ENCODE data around the gene SLAMF9. TPM values are rescaled to one million over a fixed set of nuclear protein-coding genes. Genes with fewer than 3 reads are reported as not detected.

Gene SLAMF9
- total and polyA plus RNA-seq, 2 donors (not counting 3 experiments of a cell fraction or from before 2014, with no cell fraction given): not detected

DNA sequence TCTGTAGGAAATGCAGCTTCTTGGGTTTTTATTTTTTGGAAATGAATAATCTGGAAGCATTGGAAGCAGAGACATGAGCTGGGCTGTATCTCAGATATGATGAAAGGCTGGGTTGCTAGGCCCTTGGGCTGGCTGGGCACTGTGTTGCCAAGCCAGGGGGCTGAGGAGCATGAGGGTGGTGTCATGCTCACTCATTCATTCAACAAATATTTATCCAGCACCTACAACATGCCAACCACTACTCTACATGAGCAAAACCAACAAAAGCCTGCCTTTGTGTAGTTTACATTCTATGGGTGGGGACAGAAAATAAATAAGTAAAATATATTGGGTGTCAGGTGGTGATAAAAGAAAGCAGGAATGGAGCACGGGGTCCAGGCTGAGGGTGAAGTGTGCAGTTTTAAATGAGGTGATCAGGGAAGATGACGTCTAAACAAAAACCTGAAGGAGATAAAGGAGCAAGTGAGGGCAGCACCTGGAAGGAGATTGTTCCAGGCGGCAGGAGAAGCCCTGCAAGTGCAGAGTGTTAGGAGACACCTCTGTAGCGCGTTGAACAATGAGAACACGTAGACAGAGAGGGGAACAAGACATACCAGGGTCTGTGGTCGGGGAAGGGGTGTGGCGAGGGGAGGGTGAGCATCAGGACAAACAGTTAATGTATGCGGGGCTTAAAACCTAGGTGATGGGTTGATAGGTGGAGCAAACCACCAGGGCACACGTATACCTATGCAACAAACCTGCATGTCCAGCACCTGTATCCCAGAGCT is 39.6 kb downstream of the SLAMF9 start:
- H3K79me2 ChIP-seq (ENCODE audit: control insufficient read depth, insufficient read depth, low read length): peaks cover 4% of the 10 kb centered on the region
- no peak overlapping the region for H3K4me3 ChIP-seq (replicated peaks in 1 of 3; ENCODE audit: insufficient read depth in 1 of 3, low read depth in 1 of 3, low read length in 3 of 3)
- H3K4me2 ChIP-seq (ENCODE audit: insufficient read depth, low read length): no peak overlapping the region
- FAIRE-seq: no peak
- H4K20me1 ChIP-seq (replicated peaks; ENCODE audit: control insufficient read depth, extremely low read depth, insufficient read depth, low read length): no peaks in the 10 kb centered on the region
- peaks cover 7 to 18% of the 10 kb centered on the region in 2 experiments for H3K36me3 ChIP-seq (ENCODE audit: control insufficient read depth in 2 of 2, extremely low read depth in 1 of 2, insufficient read depth in 2 of 2, low read length in 2 of 2)
- POLR2A ChIA-PET: no interaction called here
- no peaks in the 10 kb centered on the region for H3K9me1 ChIP-seq (replicated peaks; ENCODE audit: control insufficient read depth, extremely low read depth, insufficient read depth, low read length)
- CTCF ChIA-PET: interaction anchor here (0.7 to 0.9 kb wide), 2 partner anchors 9 to 22 kb away, joined by 3 read pairs; no protein-coding TSS in a partner anchor
- no peak for DNase-seq (ENCODE audit: low read depth, low spot score)
- TF ChIP-seq JUN (IDR thresholded peaks at IDR 0.05; ENCODE audit: borderline replicate concordance, insufficient read depth, insufficient read length, low read depth) (no peak), POLR2AphosphoS5 (IDR thresholded peaks at IDR 0.05; ENCODE audit: insufficient read depth, low read depth, low read length) (no peak)
- TF ChIP-seq, protein P1, sequence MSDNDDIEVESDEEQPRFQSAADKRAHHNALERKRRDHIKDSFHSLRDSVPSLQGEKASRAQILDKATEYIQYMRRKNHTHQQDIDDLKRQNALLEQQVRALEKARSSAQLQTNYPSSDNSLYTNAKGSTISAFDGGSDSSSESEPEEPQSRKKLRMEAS (IDR thresholded peaks at IDR 0.05; ENCODE audit: insufficient read depth, insufficient read length): no peak
- no peak overlapping the region for H3K27ac ChIP-seq (ENCODE audit: insufficient read depth, low read depth, low read length)
- no peaks in the 10 kb centered on the region for H3K9me3 ChIP-seq (replicated peaks; ENCODE audit: control insufficient read depth, insufficient read depth, low read length)
- H3K9ac ChIP-seq (replicated peaks; ENCODE audit: extremely low read depth, insufficient read depth, low read length): no peak overlapping the region
- no TSS peak for BruUV-seq (replicated peaks)
- intact Hi-C loops (cut with micrococcal nuclease): no loop called here
- dilution Hi-C loops (cut with MboI; ENCODE audit: extremely low pct_ligation_motif_present, low sequenced_read_pairs): no loop called here
- peaks cover 36% of the 10 kb centered on the region for H3K4me1 ChIP-seq (ENCODE audit: control insufficient read depth, extremely low read depth, insufficient read depth, low read length)
- H2AFZ ChIP-seq (ENCODE audit: low read depth, low read length): no peak overlapping the region
- no peaks in the 10 kb centered on the region for H3K27me3 ChIP-seq (ENCODE audit: control insufficient read depth in 2 of 2, insufficient read depth in 2 of 2, low read length in 2 of 2)

DNA sequence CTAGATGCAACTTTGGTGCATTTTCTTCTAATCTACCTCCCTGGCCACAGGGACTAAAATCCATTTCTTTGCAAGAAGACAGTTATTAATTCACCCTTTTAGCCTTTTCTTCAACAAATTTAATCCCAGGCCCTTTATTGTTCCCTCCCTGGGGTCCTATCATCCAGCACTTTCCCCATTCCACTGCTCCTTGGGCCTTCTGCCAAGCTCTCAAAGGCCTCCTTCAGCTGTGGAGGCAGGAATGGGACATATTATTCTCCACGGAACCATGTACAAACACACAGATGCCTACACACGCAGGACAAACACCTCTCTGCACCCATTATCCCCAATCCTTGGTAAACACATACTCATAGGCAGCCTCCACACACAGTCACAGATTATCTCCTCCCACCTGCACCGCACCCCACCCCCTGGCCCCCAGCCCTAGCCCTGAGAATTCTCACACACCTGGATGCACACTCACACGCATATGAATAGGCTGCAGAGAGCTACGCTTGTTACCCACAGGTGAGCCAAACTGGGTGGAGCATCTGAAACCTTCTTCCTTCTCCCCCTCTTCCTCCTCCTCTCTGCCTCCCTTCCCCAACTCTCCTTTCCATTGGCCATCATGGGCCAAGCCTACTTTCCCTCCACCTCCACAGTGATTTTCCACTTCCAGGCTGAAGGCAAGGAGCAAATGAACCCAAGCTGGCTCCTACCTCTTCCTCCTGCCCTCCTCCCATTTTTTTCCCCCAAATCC is 40.4 kb downstream of the SLAMF9 start:
- intact Hi-C loops (cut with micrococcal nuclease) (no loop called here), dilution Hi-C loops (cut with MboI; ENCODE audit: extremely low pct_ligation_motif_present, low sequenced_read_pairs) (no loop called here)
- H3K4me2 ChIP-seq (ENCODE audit: insufficient read depth, low read length): no peak overlapping the region
- H3K9ac ChIP-seq (replicated peaks; ENCODE audit: extremely low read depth, insufficient read depth, low read length): no peak overlapping the region
- CTCF ChIA-PET: interaction anchor here (0.7 to 0.9 kb wide), 2 partner anchors 9 to 21 kb away, joined by 3 read pairs; no protein-coding TSS in a partner anchor
- no peaks in the 10 kb centered on the region for H3K27me3 ChIP-seq (ENCODE audit: control insufficient read depth in 2 of 2, insufficient read depth in 2 of 2, low read length in 2 of 2)
- no peaks in the 10 kb centered on the region for H3K79me2 ChIP-seq (ENCODE audit: control insufficient read depth, insufficient read depth, low read length)
- H3K36me3 ChIP-seq (ENCODE audit: control insufficient read depth in 2 of 2, extremely low read depth in 1 of 2, insufficient read depth in 2 of 2, low read length in 2 of 2): peaks cover 6 to 10% of the 10 kb centered on the region in 2 experiments
- POLR2A ChIA-PET: no interaction called here
- FAIRE-seq (no peak), DNase-seq (ENCODE audit: low read depth, low spot score) (no peak)
- H4K20me1 ChIP-seq (replicated peaks; ENCODE audit: control insufficient read depth, extremely low read depth, insufficient read depth, low read length): no peaks in the 10 kb centered on the region
- H3K9me3 ChIP-seq (replicated peaks; ENCODE audit: control insufficient read depth, insufficient read depth, low read length): no peaks in the 10 kb centered on the region
- H3K4me1 ChIP-seq (ENCODE audit: control insufficient read depth, extremely low read depth, insufficient read depth, low read length): peaks cover 36% of the 10 kb centered on the region
- H3K4me3 ChIP-seq (replicated peaks in 1 of 3; ENCODE audit: insufficient read depth in 1 of 3, low read depth in 1 of 3, low read length in 3 of 3): no peak overlapping the region
- TF ChIP-seq GATA2 (IDR thresholded peaks at IDR 0.05; ENCODE audit: insufficient read depth, insufficient read length, low read depth, low read length) (no peak), MYC (IDR thresholded peaks at IDR 0.05; ENCODE audit: low read depth, low read length) (no peak), POLR2AphosphoS5 (IDR thresholded peaks at IDR 0.05; ENCODE audit: insufficient read depth, low read depth, low read length) (no peak), POLR2A (IDR thresholded peaks at IDR 0.05; ENCODE audit: low read depth, low read length) (no peak), EZH2 (IDR thresholded peaks at IDR 0.05; ENCODE audit: borderline replicate concordance, low read depth, low read length, severe bottlenecking) (no peak), JUN (IDR thresholded peaks at IDR 0.05; ENCODE audit: borderline replicate concordance, insufficient read depth, insufficient read length, low read depth) (no peak), FOS (IDR thresholded peaks at IDR 0.05; ENCODE audit: borderline replicate concordance, insufficient read depth, low read length) (no peak)
- TF ChIP-seq, protein P1 (IDR thresholded peaks at IDR 0.05; ENCODE audit: insufficient read depth, insufficient read length): no peak
- TF ChIP-seq, protein P2, sequence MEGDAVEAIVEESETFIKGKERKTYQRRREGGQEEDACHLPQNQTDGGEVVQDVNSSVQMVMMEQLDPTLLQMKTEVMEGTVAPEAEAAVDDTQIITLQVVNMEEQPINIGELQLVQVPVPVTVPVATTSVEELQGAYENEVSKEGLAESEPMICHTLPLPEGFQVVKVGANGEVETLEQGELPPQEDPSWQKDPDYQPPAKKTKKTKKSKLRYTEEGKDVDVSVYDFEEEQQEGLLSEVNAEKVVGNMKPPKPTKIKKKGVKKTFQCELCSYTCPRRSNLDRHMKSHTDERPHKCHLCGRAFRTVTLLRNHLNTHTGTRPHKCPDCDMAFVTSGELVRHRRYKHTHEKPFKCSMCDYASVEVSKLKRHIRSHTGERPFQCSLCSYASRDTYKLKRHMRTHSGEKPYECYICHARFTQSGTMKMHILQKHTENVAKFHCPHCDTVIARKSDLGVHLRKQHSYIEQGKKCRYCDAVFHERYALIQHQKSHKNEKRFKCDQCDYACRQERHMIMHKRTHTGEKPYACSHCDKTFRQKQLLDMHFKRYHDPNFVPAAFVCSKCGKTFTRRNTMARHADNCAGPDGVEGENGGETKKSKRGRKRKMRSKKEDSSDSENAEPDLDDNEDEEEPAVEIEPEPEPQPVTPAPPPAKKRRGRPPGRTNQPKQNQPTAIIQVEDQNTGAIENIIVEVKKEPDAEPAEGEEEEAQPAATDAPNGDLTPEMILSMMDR (IDR thresholded peaks at IDR 0.05; ENCODE audit: extremely low read depth in 1 of 2, insufficient read depth in 1 of 2, low read depth in 1 of 2, low read length in 2 of 2): no peak
- BruUV-seq (replicated peaks): no TSS peak
- no peak overlapping the region for H2AFZ ChIP-seq (ENCODE audit: low read depth, low read length)
- no peak overlapping the region for H3K27ac ChIP-seq (ENCODE audit: insufficient read depth, low read depth, low read length)
- H3K9me1 ChIP-seq (replicated peaks; ENCODE audit: control insufficient read depth, extremely low read depth, insufficient read depth, low read length): no peaks in the 10 kb centered on the region

Measured in endothelial cell of umbilical vein (primary cell).